HG03196 (cell line): ENCODE measurements around the gene SWAP70.

ENCODE experiments used
- ATAC-seq: cut with Tn5 transposase; IDR thresholded peaks from one replicate; pipeline ENCODE4 v1.9.1; 2021; ENCODE audit not compliant: unreplicated experiment

Gene SWAP70

DNA sequence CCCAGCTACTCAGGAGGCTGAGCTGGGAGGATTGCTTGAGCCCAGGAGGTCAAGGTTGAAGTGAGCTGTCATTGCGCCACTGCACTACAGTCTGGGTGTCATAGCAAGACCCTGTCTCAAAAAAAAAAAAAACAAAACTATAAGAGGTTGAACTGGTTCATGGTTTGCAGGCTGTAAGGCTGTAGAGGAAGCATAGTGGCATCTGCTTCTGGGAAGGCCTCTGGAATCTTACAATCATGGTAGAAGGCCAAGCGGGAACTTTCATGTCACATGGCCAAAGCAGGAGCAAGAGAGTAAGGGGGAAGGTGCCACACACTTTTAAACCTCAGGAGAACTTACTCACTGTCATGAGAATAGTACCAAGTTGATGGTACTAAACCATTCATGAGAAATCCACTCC lies 109.6 kb downstream of the SWAP70 start:
- ATAC-seq = no peak

DNA sequence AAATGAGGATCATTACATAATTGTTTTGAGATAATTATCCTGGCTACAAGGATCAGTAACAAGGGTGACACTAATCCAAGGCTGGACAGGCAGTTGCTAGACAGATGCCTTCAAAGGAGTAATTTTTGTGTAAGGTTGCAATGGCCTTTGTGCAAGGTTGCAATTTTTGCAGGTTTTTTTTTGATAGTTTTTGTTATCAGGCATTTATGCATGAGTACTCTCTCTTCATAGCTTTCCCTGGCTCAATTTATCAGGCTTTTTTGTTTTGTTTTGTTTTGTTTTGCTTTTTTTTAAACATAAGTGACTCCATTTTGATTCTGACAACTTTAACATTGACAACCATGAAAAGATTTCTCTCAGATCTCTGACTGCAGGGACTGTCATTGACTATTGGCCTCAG lies 110.2 kb downstream of the SWAP70 start:
- ATAC-seq = no peak

DNA sequence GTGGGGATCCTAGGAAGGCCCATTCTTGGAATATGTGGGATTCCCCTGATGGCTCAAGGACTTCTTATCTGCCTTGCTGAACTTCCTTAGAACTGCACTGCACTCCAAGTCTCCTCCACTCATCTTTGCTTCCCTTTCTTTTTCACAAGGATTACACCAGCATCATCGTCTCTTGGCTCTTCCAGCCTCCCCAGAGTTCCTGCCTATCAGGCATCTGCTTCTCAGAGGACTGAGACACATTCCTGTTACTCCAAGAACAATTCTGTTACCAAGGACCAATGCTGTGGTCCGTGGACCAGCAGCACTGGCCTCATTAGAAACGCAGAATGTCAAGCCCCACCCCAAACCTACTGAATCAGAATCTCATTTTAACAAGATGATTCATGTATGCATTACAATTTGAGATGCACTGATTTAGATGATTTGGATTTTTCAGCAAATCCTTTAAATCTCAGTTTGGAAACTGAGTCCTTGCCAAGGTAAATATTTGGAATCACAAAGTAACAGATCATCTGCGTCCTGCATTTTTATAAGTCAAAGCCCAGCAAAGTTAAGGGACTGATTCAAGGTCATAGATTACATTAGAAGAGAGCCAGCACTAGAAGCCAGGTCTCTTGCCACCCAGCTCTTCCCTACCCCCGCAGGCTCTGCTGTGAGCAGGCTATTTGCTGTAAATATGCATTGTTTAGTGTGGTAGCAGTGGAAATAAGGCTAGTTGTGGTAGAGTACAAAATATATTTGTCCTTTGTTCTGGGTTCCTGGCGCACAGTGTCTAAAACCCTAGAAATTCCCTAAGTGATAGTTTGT lies 110.9 kb downstream of the SWAP70 start:
- no peak for ATAC-seq

DNA sequence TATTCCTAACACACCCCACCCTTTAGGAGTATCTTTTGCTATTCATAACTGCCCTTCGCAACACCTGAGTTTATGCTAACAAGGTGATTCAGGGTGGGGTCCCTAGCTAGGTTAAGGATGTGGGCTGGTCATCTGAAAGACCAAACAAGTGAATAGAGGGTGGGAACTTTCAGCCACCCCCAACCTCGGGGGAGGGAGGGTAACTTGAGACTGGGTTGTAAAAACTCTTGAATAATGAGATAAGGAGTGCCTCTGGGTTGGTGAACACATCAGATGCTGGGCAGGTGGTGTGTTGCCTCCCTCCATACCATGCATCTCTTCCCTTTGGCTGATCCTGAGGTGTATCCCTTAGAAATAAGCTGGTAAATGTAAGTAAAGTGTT lies 111.5 kb downstream of the SWAP70 start:
- no peak for ATAC-seq

DNA sequence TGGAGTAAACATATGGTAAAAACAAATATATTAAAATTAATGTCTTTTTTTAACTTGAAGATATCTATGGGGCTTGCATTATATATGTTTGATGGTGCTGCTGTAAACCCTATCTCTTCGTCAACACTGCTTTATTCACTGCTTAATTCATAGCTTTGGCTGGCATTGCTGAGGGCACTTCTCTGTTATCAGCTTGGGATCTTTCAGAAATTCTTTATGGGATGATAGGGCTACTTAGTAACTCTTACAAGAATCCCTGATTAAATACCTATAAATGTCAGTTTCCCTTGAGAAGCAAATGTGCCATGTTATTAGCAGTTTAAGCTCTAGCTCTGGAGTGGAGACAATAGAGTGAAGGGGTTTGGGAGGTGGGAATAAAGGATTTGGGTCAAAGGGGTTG lies 112.3 kb downstream of the SWAP70 start:
- ATAC-seq = no peak

DNA sequence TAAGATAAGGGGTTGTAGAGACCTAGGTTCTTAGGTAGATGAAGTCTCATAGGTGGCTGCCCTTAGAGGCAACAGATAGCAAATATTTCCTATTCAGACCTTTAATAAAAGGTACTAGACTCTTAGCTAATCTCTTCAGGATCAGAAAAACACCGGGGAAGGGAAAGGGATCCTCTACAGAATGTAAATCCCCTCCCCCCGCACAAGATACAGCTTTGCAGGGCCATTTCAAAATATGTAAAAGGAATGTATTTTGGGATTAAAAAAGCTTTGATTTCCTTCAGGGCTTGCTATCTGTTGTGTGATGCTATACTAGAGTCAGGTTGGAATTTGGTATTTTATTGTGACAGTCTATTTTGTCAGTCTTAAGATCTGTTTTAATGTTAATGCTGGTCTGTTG lies 113.2 kb downstream of the SWAP70 start:
- ATAC-seq = no peak

DNA sequence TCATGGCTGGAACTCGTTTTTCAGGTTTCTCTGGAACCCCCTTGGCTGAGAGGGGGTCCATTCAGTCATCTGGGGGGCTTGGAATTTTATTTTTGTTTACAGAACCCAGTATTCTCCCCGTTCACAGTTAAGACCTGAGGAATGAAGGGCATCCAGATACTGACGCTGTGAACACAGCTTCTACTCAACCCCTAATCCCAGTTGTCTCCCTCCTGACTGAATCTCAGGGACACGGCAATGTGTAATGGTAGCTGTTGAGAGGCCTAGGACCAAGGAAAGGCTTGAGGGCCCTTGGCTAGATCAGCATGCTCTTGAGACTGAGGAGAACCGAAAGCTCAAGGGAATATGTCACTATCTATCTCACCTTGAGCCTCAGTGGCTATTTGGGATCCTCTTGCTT lies 113.6 kb downstream of the SWAP70 start:
- no peak for ATAC-seq

DNA sequence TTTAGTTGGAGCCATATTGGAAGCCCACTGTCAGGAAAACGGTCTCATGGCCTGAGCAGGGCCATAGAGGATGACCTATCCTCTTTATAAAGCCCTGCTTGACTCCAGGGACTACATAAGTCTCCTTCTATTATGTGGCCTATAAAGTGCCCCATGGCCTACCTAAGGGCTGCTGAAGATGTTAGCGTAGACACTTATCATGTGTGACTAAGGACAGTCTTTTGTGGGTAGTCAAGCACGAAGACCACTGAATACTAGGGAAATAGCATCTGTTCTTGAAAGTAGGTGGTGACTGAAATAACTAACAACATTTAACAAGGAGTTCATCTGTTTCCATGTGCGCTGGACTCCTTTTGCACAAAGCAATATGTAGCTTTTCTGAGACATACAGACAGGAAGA lies 117.1 kb downstream of the SWAP70 start:
- no peak for ATAC-seq

DNA sequence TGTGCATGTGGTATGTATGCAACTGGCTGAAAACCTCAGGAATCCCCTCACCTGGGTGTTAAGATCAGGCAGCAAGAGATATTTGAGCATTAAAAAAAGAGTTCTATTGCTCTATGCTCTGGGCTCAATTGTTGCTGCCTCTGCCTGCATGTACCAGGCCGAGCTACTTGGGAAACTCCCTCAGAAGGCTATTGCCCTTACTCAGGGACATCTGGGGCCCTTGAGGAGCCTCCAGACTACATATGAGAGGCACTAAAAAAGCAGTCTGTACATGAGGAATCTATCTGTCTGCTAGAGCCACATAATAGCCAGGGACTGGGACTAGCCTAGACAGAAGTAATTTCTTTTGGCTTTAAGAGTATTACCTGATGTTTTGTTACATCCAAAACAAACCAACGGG lies 120.1 kb downstream of the SWAP70 start:
- ATAC-seq = no peak

DNA sequence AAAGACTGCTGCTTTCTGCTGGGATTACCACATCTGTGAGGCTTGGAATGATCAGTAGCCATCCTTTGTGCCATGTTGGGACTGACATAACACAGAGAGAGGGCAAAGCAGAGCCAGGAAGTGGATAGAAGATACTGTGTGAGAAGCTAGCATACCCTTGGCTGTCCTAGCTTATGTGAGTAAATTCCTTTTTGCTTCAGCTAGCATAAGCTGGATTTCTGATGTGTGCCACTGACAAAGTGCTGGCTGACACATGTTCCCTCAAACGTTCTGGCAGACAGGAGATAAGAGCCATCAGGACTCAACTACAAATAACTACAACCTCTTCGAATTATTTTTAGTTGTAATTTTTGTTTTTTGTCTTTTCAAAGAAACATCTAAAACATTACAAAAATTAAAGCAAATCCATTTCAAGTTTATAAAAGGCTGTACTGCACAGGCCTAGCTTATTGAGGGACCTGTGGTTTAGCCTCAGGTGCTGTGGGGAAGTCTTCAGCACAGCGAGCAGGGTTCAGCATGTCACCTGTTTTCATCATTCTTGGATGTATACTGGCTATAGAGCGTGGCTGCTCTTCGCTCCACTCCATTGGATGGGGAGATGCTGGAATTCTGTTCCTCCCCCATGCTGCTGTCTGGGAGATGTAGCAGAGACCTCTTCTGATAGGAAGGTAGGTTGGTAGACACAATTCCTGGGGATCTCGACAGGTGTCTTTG lies 120.9 kb downstream of the SWAP70 start:
- ATAC-seq = no peak

DNA sequence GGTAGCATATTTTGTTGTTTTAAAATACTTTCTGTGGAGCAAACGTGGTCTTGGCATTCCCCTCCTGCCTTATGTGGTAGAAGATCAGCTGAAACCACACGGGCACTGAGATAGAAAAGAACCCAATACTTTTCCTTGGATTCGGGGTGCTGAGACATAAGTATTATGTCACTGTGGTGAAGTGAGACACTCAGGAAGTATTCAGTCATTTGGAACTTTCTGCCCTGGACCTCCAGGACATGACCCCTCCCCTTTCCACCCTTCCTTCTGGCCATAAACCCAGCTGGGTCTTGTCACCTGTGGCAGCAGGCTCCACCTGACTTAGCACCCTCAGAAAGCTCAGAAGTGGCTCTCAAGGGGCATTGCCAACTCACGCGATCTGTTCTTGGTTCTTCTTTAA lies 123.4 kb downstream of the SWAP70 start:
- ATAC-seq = no peak

DNA sequence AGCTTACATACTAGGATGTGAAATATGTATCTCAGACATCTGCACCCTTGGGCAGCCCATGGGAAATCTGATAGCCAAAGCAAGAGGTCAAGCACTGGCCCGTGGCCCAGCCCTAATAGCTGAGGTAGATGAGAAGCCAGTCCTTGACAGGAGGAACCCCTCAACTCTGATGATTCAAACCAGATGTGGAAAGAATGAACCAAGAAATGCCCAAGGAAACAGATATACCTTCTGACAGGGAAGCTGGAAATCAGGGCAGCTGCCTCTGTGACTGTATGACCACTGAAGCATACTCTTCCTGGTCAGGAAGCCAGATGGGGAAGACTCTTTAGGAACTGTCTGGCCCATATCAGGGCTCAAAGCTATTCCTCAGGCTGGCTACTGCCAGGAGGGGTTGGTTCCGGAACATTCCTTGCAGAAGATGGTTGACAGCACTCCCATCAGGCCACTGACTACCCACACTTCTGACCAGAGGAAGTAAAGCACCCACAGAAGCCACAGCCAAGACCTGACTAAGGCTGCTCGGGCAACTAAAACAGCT lies 124.2 kb downstream of the SWAP70 start:
- no peak for ATAC-seq

DNA sequence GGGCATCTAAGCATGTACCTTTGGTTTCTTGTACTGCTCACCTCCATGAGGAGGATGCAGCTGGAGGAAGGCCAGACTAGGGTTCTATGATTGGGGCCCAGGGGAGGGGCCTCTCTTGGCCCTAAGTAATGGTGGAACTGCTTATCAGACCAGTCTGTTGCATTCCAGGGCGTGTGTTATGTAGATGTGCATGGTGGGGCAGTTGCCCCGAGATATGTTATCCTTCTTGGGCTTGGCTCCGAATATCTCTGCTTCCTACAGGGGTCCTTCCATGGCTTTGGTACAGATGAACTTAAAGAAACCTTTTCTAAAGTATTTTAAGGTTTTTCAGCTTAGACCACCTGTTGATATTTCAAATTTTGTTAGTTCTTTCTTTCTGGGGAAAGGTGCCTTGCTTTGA lies 126.0 kb downstream of the SWAP70 start:
- ATAC-seq = no peak

DNA sequence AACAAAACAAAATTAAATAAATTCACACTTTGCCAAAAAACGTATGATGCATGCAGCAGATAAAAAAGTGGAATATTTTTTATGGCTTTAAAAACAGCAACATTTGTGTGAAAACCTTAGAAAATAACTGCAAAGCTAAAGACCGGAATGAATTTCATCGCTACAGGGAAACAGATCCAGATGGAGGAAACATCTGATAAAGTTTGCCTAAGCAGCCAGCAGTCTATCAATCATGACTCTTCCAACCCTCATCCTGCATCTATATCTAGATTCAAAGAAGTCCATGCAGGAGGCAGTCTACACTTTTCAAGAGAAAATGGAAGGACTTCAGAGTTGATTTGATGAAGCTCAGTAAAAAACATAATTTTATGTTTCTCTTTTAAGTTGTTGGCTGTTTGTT lies 126.8 kb downstream of the SWAP70 start:
- ATAC-seq = no peak

DNA sequence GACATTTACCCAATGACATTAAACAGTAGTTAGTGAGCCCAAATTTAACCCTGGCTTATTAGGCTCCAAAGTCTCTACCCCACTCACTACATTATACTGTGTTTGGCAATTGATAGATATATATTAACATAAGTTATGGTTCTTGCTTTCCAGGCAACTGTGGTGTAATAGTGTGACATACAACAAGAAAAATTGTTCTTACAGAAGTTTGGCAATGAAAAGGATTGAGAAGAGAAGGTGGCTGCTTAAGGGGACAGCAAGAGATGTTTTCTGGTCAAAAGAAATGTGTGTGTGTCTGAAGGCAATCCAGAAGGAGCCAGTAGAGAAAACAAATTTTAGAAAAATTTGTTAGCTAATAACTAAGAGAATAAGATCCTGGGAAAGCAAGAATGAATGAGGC lies 132.4 kb downstream of the SWAP70 start:
- no peak for ATAC-seq

DNA sequence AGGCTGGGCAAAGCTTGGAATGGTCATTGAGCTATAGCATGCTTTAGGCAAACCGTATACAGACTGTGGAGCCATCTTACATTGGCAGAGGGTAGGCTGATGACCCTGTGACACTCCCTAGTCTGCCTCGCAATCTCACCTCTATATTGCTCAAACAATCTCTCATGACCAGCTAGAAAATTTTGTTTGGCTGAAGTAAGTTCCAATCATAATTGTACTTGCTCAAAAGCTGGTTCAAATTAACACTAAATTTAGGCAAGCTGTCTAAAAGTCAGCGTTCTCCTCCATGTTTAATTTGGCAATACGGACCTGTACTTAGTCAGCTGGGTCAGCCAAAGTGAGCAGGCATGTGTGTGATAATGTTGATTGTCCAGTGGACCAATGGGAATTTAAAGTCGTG lies 133.0 kb downstream of the SWAP70 start:
- no peak for ATAC-seq

DNA sequence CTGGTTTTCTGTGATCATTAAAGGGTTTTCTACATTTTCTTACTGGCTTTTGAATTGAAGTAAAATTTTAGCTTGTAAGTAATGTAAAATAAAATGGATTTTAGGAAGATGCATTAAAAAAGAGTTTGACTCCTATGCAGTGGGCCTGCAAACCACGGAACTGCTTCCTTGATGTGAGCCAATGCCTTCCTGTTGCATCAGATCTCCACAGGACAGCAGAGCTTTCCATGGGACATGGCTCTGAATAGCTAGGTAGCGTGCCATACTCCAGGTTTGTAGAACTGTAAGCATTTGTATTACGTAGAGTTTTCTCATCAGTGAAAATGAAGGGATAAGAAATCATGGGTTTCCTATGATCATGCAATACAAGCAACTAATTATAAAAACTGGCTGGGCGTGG lies 133.4 kb downstream of the SWAP70 start:
- no peak for ATAC-seq

DNA sequence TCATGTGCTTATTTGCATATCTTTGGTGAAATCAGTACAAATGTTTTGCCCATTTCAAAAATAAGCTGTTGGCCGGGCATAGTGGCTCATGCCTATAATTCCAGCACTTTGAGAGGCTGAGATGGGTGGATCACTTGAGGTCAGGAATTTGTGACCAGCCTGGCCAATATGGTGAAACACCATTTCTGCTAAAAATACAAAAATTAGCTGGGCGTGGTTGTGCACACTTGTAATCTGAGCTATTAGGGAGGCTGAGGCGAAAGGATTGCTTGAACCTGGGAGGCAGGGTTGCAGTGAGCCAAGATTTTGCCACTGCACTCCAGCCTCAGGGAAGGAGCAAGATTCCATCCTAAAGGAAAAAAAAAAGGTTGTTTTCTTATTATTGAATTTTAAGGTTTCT lies 136.0 kb downstream of the SWAP70 start:
- ATAC-seq = no peak

DNA sequence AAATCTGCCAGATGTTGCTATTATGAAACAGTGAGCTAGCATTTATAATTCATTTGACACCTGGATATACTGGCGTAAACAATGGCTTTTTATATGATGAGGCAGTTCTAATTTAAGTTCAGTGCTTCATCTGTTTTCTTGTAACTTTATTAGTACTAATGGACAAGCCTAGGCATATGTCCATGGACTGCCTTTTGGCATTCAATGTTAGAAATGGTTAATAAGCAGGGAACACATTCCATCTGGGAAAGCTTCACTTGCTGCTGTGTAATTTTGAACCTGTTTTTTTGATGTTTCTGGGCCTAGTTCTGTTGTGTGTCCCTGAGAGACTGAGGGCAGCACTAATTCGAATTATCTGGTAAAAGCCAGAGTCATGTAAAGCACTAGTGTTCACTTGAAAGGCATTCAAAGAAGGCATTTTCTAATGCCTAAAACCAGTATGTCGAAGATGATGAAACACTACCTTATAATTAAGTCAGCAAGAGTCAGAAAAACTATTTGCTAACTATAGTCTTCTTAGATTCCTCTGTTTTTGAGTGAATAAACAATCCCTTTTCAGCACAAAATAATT lies 138.5 kb downstream of the SWAP70 start:
- no peak for ATAC-seq
